DOHH2 (cell line): ENCODE measurements around the gene KRT28.

ENCODE experiments used
- H3F3A ChIP-seq: fragments of 200-600 bp; sonication (generic), shearing (Covaris generic); 2 replicates; pipeline ENCODE4 v1.6.0; 2016; ENCODE audit warnings: antibody characterized with exemption, mild to moderate bottlenecking; ENCODE audit not compliant: control insufficient read depth, insufficient read depth
- H3K27ac ChIP-seq: fragments of 200-600 bp; sonication (generic); 2 replicates; pipeline ENCODE4 v1.5.1; 2014; ENCODE audit warnings: low read depth, mild to moderate bottlenecking, low read length, moderate library complexity
- H3K27me3 ChIP-seq: fragments of 200-600 bp; sonication (generic); 2 replicates; pipeline ENCODE4 v1.6.1; 2014; ENCODE audit warnings: mild to moderate bottlenecking, low read length, mixed read lengths; ENCODE audit not compliant: control insufficient read depth
- H3K36me3 ChIP-seq: fragments of 200-600 bp; sonication (generic); 2 replicates; pipeline ENCODE4 v1.6.1; 2014; ENCODE audit warnings: mild to moderate bottlenecking, low read length, moderate library complexity, mixed read lengths; ENCODE audit not compliant: control insufficient read depth
- H3K4me1 ChIP-seq: fragments of 200-600 bp; sonication (generic); 2 replicates; pipeline ENCODE4 v1.6.1; 2014; ENCODE audit warnings: mild to moderate bottlenecking, low read length, mixed read lengths; ENCODE audit not compliant: control insufficient read depth
- H3K4me2 ChIP-seq: fragments of 200-600 bp; sonication (generic); 2 replicates; pipeline ENCODE4 v1.6.0; 2014; ENCODE audit warnings: mild to moderate bottlenecking, low read length, moderate library complexity
- H3K4me3 ChIP-seq: fragments of 200-600 bp; sonication (generic); 2 replicates; pipeline ENCODE4 v1.5.1; 2014; ENCODE audit warnings: mild to moderate bottlenecking, low read length, mixed read lengths
- H3K79me2 ChIP-seq: fragments of 200-600 bp; sonication (generic); 2 replicates; pipeline ENCODE4 v1.6.1; 2014; ENCODE audit warnings: mild to moderate bottlenecking, low read length, mixed read lengths; ENCODE audit not compliant: control insufficient read depth
- H3K9me2 ChIP-seq: fragments of 200-600 bp; sonication (generic); replicated peaks from 2 replicates; pipeline ENCODE4 v1.6.1; 2014; ENCODE audit warnings: mild to moderate bottlenecking, low read length, mixed read lengths; ENCODE audit not compliant: control insufficient read depth
- H3K9me3 ChIP-seq: fragments of 200-600 bp; sonication (generic); 2 replicates; pipeline ENCODE4 v1.6.1; 2014; ENCODE audit warnings: antibody characterized with exemption, low read length, mixed read lengths; ENCODE audit not compliant: control insufficient read depth, insufficient read depth
- H4K20me1 ChIP-seq: fragments of 200-600 bp; sonication (generic); 2 replicates; pipeline ENCODE4 v1.6.0; 2014; ENCODE audit warnings: low read depth, mild to moderate bottlenecking, antibody characterized with exemption, low read length, moderate library complexity; ENCODE audit not compliant: control insufficient read depth, insufficient read depth
- CTCF ChIP-seq: fragments of 200-600 bp; sonication (generic); IDR thresholded peaks from one replicate; pipeline ENCODE4 v1.5.1; 2014; ENCODE audit warnings: antibody characterized with exemption, mild to moderate bottlenecking, low read depth, low read length; ENCODE audit not compliant: poor library complexity, severe bottlenecking
- EZH2phosphoT487 ChIP-seq: fragments of 200-600 bp; sonication (generic); IDR thresholded peaks from 2 replicates; pipeline ENCODE4 v1.6.1; 2017; ENCODE audit warnings: borderline replicate concordance, mild to moderate bottlenecking, antibody characterized with exemption, low read length, moderate library complexity, mixed read lengths

Gene KRT28

DNA sequence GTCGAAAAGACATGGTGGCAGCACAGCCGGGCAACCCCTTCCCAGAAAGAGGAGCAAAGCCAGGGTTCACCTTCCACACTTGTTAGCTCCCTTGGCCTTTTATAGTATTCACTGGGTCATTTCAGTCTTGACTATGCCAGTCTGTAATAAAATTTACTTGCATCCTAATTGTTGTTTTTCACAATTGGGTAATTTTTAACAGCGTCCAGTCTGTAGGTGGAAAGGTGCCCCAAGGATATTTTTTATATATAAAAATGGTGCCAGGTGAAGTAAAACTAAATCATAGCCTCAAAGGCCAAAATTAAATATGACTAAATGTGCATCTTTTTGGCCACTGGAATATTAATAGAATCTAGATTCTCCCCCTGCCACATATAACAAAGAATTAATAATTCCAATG, 27.7 kb downstream of the KRT28 start, which contains the start of gene KRT26:
Gene KRT26 (minus strand): TSS at position 101 of the 400 bp plus-strand sequence. CDS start 88 bp downstream, at position 13.
- Histone ChIP-seq H3K36me3 (no peaks in the 10 kb centered on the region), H3F3A (no peaks in the 10 kb centered on the region), H3K79me2 (no peaks in the 10 kb centered on the region), H3K4me3 (no peak within 1 kb of the TSS), H3K9me3 (no peaks in the 10 kb centered on the region), H3K27me3 (peaks cover 20% of the 10 kb centered on the region), H4K20me1 (no peaks in the 10 kb centered on the region), H3K9me2 (no peaks in the 10 kb centered on the region), H3K4me1 (no peaks in the 10 kb centered on the region), H3K27ac (no peak within 1 kb of the TSS), H3K4me2 (no peak within 1 kb of the TSS)
- TF ChIP-seq CTCF (no peak), EZH2phosphoT487 (no peak)

DNA sequence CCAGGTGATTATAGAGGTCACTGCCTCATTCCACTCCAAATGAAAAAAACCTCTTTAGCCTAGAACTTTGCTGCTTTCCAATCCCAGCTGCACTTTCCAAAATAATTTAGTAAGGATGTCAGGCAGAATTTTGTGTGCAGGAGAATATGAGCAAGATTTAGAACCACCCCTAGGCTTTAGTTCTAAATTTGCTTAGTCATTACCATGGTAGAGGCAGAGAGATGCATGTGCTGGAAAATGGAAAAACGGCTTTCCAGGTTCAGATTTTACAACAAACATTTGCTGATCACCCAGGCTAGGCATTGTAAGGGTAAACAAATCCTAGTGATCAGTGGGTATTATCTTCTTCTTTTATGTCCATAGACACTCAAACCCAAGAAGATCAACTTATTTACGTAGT, 34.1 kb downstream of the KRT28 start:
- peaks cover 16% of the 10 kb centered on the region for H3K9me3 ChIP-seq
- no peaks in the 10 kb centered on the region for H4K20me1 ChIP-seq
- no peaks in the 10 kb centered on the region for H3K36me3 ChIP-seq
- TF ChIP-seq EZH2phosphoT487, result no peak
- TF ChIP-seq CTCF, result no peak
- peaks cover 6% of the 10 kb centered on the region for H3K27me3 ChIP-seq
- H3K4me2 ChIP-seq, result no peak overlapping the region
- no peak overlapping the region for H3K4me3 ChIP-seq
- no peaks in the 10 kb centered on the region for H3F3A ChIP-seq
- no peaks in the 10 kb centered on the region for H3K79me2 ChIP-seq
- no peak overlapping the region for H3K27ac ChIP-seq
- no peaks in the 10 kb centered on the region for H3K9me2 ChIP-seq
- no peaks in the 10 kb centered on the region for H3K4me1 ChIP-seq

GRCh38 chr17:40763752-40764151, 36.0 kb downstream of the KRT28 start:
- Histone ChIP-seq H3F3A (no peaks in the 10 kb centered on the region), H3K4me2 (no peak overlapping the region), H3K27me3 (peaks cover 6% of the 10 kb centered on the region), H3K36me3 (no peaks in the 10 kb centered on the region), H3K4me1 (no peaks in the 10 kb centered on the region), H3K27ac (no peak overlapping the region), H4K20me1 (no peaks in the 10 kb centered on the region), H3K79me2 (no peaks in the 10 kb centered on the region), H3K4me3 (no peak overlapping the region), H3K9me3 (peaks cover 21% of the 10 kb centered on the region), H3K9me2 (no peaks in the 10 kb centered on the region)
- TF ChIP-seq EZH2phosphoT487 (no peak), CTCF (no peak)
